Activated CD4-positive, alpha-beta memory T cell treated with anti-CD3 and anti-CD28 coated beads, Interleukin-2, amount 10 ng/mL, durations not matched to agents 7 days and 5 days (primary cell): ENCODE measurements around the gene TMEM51. TPM values are rescaled to one million over a fixed set of nuclear protein-coding genes. Genes with fewer than 3 reads are reported as not detected.

ENCODE experiments used
- CTCF ChIA-PET: fragments of 350-600 bp; sonication (Branson Sonifier 250); formaldehyde crosslinking; loops from one replicate; lab custom pipeline; 2021; ENCODE audit warnings: antibody characterized with exemption, inconsistent platforms; lab: Charles Lee
- POLR2A ChIA-PET: fragments of 350-600 bp; sonication (Branson Sonifier 250); formaldehyde crosslinking; loops from one replicate; lab custom pipeline; 2021; ENCODE audit warnings: antibody characterized with exemption; lab: Charles Lee
- DNase-seq: peaks from one replicate; pipeline ENCODE4 v3.0.0-alpha.2; 2020
- H3K27ac Mint-ChIP-seq: one replicate; pipeline ENCODE4 v1.8.0; 2021; ENCODE audit warnings: mild to moderate bottlenecking, mixed read lengths
- H3K27me3 Mint-ChIP-seq: one replicate; pipeline ENCODE4 v1.8.0; 2021; ENCODE audit warnings: mixed read lengths
- H3K36me3 Mint-ChIP-seq: one replicate; pipeline ENCODE4 v1.8.0; 2021; ENCODE audit warnings: low read depth, mixed read lengths
- H3K4me1 Mint-ChIP-seq: one replicate; pipeline ENCODE4 v1.8.0; 2021; ENCODE audit warnings: mixed read lengths
- H3K4me3 Mint-ChIP-seq: one replicate; pipeline ENCODE4 v1.8.0; 2021; ENCODE audit warnings: mild to moderate bottlenecking, mixed read lengths
- H3K9me3 Mint-ChIP-seq: one replicate; pipeline ENCODE4 v1.8.0; 2021; ENCODE audit warnings: mixed read lengths
- total RNA-seq, 2 experiments: library from RNA; stranded (reverse); gene quantifications; one replicate each; pipeline ENCODE4 v1.2.3, GENCODE V29; 2021

Gene TMEM51
- total RNA-seq, 2 experiments from 2014 or later, result not detected

- H3K9me3 Mint-ChIP-seq, result no peaks in the 10 kb centered on the region
- CTCF ChIA-PET, result no interaction called here
- POLR2A ChIA-PET, result no interaction called here
Measured at GRCh38 chr1:15117671-15118325, 35.7 kb upstream of the TMEM51 start.

GRCh38 chr1:15118579-15118978 is 35.0 kb upstream of the TMEM51 start:
- H3K9me3 Mint-ChIP-seq, result no peaks in the 10 kb centered on the region
- H3K4me1 Mint-ChIP-seq, result no peaks in the 10 kb centered on the region
- H3K36me3 Mint-ChIP-seq, result no peaks in the 10 kb centered on the region
- no peak overlapping the region for H3K27ac Mint-ChIP-seq
- ChIA-PET CTCF (no interaction called here), POLR2A (no interaction called here)
- no peak for DNase-seq
- peaks cover 10% of the 10 kb centered on the region for H3K27me3 Mint-ChIP-seq
- no peak overlapping the region for H3K4me3 Mint-ChIP-seq

More at GRCh38 chr1:15117671-15118325, 35.7 kb upstream of the TMEM51 start:
- H3K4me3 Mint-ChIP-seq, result no peak overlapping the region
- no peak for DNase-seq
- peaks cover 5% of the 10 kb centered on the region for H3K4me1 Mint-ChIP-seq
- H3K27ac Mint-ChIP-seq, result no peak overlapping the region
- no peaks in the 10 kb centered on the region for H3K36me3 Mint-ChIP-seq
- peaks cover 10% of the 10 kb centered on the region for H3K27me3 Mint-ChIP-seq

GRCh38 chr1:15120251-15120945 is 33.1 kb upstream of the TMEM51 start:
- CTCF ChIA-PET, result interaction anchor here (1.5 to 1.7 kb wide), 2 partner anchors 8 to 11 kb away, joined by 5 to 7 read pairs; no protein-coding TSS in a partner anchor
- Mint-ChIP-seq H3K27me3 (peaks cover 12% of the 10 kb centered on the region), H3K4me1 (no peaks in the 10 kb centered on the region), H3K36me3 (no peaks in the 10 kb centered on the region), H3K4me3 (no peak overlapping the region), H3K27ac (no peak overlapping the region), H3K9me3 (no peaks in the 10 kb centered on the region)
- POLR2A ChIA-PET, result no interaction called here
- no peak for DNase-seq

- CTCF ChIA-PET, result no interaction called here
- H3K4me1 Mint-ChIP-seq, result no peaks in the 10 kb centered on the region
- peaks cover 10% of the 10 kb centered on the region for H3K27me3 Mint-ChIP-seq
- no peak for DNase-seq
- no peaks in the 10 kb centered on the region for H3K9me3 Mint-ChIP-seq
- no peak overlapping the region for H3K27ac Mint-ChIP-seq
- POLR2A ChIA-PET, result no interaction called here
- H3K4me3 Mint-ChIP-seq, result no peak overlapping the region
- H3K36me3 Mint-ChIP-seq, result no peaks in the 10 kb centered on the region
Measured at GRCh38 chr1:15122331-15122730, 31.2 kb upstream of the TMEM51 start.

GRCh38 chr1:15123270-15123669 is 30.3 kb upstream of the TMEM51 start:
- H3K4me1 Mint-ChIP-seq, result no peaks in the 10 kb centered on the region
- no peak overlapping the region for H3K4me3 Mint-ChIP-seq
- POLR2A ChIA-PET, result no interaction called here
- H3K9me3 Mint-ChIP-seq, result no peaks in the 10 kb centered on the region
- DNase-seq, result no peak
- H3K27ac Mint-ChIP-seq, result no peak overlapping the region
- H3K27me3 Mint-ChIP-seq, result peaks cover 12% of the 10 kb centered on the region
- H3K36me3 Mint-ChIP-seq, result no peaks in the 10 kb centered on the region
- CTCF ChIA-PET, result interaction anchor here (1.1 kb wide), 1 partner anchor 9 kb away, joined by 3 read pairs; no protein-coding TSS in a partner anchor

- no peak for DNase-seq
- Mint-ChIP-seq H3K4me1 (no peaks in the 10 kb centered on the region), H3K36me3 (no peaks in the 10 kb centered on the region), H3K4me3 (no peak overlapping the region), H3K27ac (no peak overlapping the region), H3K9me3 (no peaks in the 10 kb centered on the region), H3K27me3 (peaks cover 12% of the 10 kb centered on the region)
- CTCF ChIA-PET, result interaction anchor here (1.1 kb wide), 1 partner anchor 9 kb away, joined by 3 read pairs; no protein-coding TSS in a partner anchor
- POLR2A ChIA-PET, result no interaction called here
Measured at GRCh38 chr1:15123925-15124324, 29.6 kb upstream of the TMEM51 start.

- peaks cover 15% of the 10 kb centered on the region for H3K27me3 Mint-ChIP-seq
- H3K27ac Mint-ChIP-seq, result no peak overlapping the region
- no peaks in the 10 kb centered on the region for H3K36me3 Mint-ChIP-seq
- ChIA-PET CTCF (no interaction called here), POLR2A (no interaction called here)
- no peaks in the 10 kb centered on the region for H3K4me1 Mint-ChIP-seq
- no peak overlapping the region for H3K4me3 Mint-ChIP-seq
- no peak for DNase-seq
- H3K9me3 Mint-ChIP-seq, result no peaks in the 10 kb centered on the region
Measured at GRCh38 chr1:15124362-15125100, 29.0 kb upstream of the TMEM51 start.

- Mint-ChIP-seq H3K4me1 (no peaks in the 10 kb centered on the region), H3K36me3 (no peaks in the 10 kb centered on the region), H3K9me3 (no peaks in the 10 kb centered on the region), H3K4me3 (no peak overlapping the region), H3K27me3 (peaks cover 20% of the 10 kb centered on the region), H3K27ac (no peak overlapping the region)
- DNase-seq, result no peak
- ChIA-PET CTCF (no interaction called here), POLR2A (no interaction called here)
Measured at GRCh38 chr1:15125101-15125745, 28.3 kb upstream of the TMEM51 start.

- Mint-ChIP-seq H3K27ac (no peak overlapping the region), H3K9me3 (no peaks in the 10 kb centered on the region), H3K27me3 (peaks cover 20% of the 10 kb centered on the region), H3K36me3 (no peaks in the 10 kb centered on the region), H3K4me1 (no peaks in the 10 kb centered on the region), H3K4me3 (no peak overlapping the region)
- POLR2A ChIA-PET, result interaction anchor here (1.0 kb wide), 1 partner anchor 144 kb away, joined by 3 read pairs; no protein-coding TSS in a partner anchor
- DNase-seq, result no peak
- CTCF ChIA-PET, result interaction anchor here (0.7 to 3.7 kb wide), 29 partner anchors 8 to 304 kb away, joined by 3 to 64 read pairs (median 4); partner anchors contain the start of gene TMEM51
Measured at GRCh38 chr1:15128077-15128476, 25.5 kb upstream of the TMEM51 start.

- Mint-ChIP-seq H3K4me1 (no peaks in the 10 kb centered on the region), H3K27ac (no peak overlapping the region), H3K9me3 (no peaks in the 10 kb centered on the region), H3K27me3 (peaks cover 23% of the 10 kb centered on the region), H3K36me3 (no peaks in the 10 kb centered on the region), H3K4me3 (no peak overlapping the region)
- ChIA-PET CTCF (interaction anchor here (0.7 to 3.7 kb wide), 36 partner anchors 9 to 303 kb away, joined by 3 to 64 read pairs (median 4); partner anchors contain the start of gene TMEM51), POLR2A (interaction anchor here (0.6 to 1.0 kb wide), 2 partner anchors 105 to 143 kb away, joined by 3 read pairs; no protein-coding TSS in a partner anchor)
- DNase-seq, result peak; percentile 76
Measured at GRCh38 chr1:15128520-15129313, 24.8 kb upstream of the TMEM51 start.

GRCh38 chr1:15129944-15130343 is 23.6 kb upstream of the TMEM51 start:
- Mint-ChIP-seq H3K27ac (no peak overlapping the region), H3K9me3 (no peaks in the 10 kb centered on the region), H3K27me3 (peaks cover 32% of the 10 kb centered on the region), H3K36me3 (no peaks in the 10 kb centered on the region), H3K4me3 (no peak overlapping the region), H3K4me1 (no peaks in the 10 kb centered on the region)
- POLR2A ChIA-PET, result interaction anchor here (0.8 kb wide), 1 partner anchor 119 kb away, joined by 4 read pairs; no protein-coding TSS in a partner anchor
- CTCF ChIA-PET, result interaction anchor here (0.8 to 3.6 kb wide), 7 partner anchors 9 to 175 kb away, joined by 3 to 64 read pairs (median 8); no protein-coding TSS in a partner anchor
- DNase-seq, result no peak

GRCh38 chr1:15130607-15131006 is 22.9 kb upstream of the TMEM51 start:
- Mint-ChIP-seq H3K4me3 (no peak overlapping the region), H3K4me1 (no peaks in the 10 kb centered on the region), H3K27me3 (peaks cover 35% of the 10 kb centered on the region), H3K27ac (no peak overlapping the region), H3K9me3 (no peaks in the 10 kb centered on the region), H3K36me3 (no peaks in the 10 kb centered on the region)
- ChIA-PET CTCF (interaction anchor here (0.8 to 3.6 kb wide), 3 partner anchors 141 to 175 kb away, joined by 3 to 64 read pairs (median 8); no protein-coding TSS in a partner anchor), POLR2A (interaction anchor here (0.8 kb wide), 1 partner anchor 118 kb away, joined by 4 read pairs; no protein-coding TSS in a partner anchor)
- DNase-seq, result no peak
